SK-N-MC (cell line): ENCODE results near the gene FAM3A.
A peak's percentile ranks its signal among the peaks of the same experiment; 100 is the strongest.
"Not testable (repeated sequence)": the region's sequence is repeated elsewhere in the genome, so short reads cannot be mapped to it uniquely, and the experiment has no call there.

Experiments
- DNase-seq: peaks from one replicate; pipeline ENCODE4 v3.0.0-alpha.2; 2011; ENCODE audit warnings: low read depth, low spot score
- H3K27ac ChIP-seq: fragments of 200-600 bp; sonication (generic); 2 replicates; pipeline ENCODE4 v1.5.1; 2016; ENCODE audit warnings: mixed run types
- H3K36me3 ChIP-seq: fragments of 200-600 bp; sonication (generic); 2 replicates; pipeline ENCODE4 v1.6.1; 2017; ENCODE audit warnings: antibody characterized with exemption, low read length, mixed read lengths; ENCODE audit not compliant: insufficient read depth
- H3K4me3 ChIP-seq: fragments of 200-600 bp; sonication (generic); 2 replicates; pipeline ENCODE4 v1.5.1; 2016
- H3K9ac ChIP-seq: fragments of 200-600 bp; sonication (generic); 2 replicates; pipeline ENCODE4 v1.8.0; 2017; ENCODE audit warnings: mixed run types, mixed read lengths; ENCODE audit not compliant: insufficient read length
- H3K9me3 ChIP-seq: fragments of 200-600 bp; sonication (generic); 2 replicates; pipeline ENCODE4 v1.6.1; 2017; ENCODE audit warnings: low read depth, mild to moderate bottlenecking, antibody characterized with exemption, low read length, moderate library complexity, mixed read lengths
- EZH2 ChIP-seq: fragments of 200-600 bp; sonication (generic); IDR thresholded peaks from one replicate; pipeline ENCODE4 v1.6.1; 2017; ENCODE audit warnings: antibody characterized with exemption
- FOXP2 ChIP-seq: optimal IDR thresholded peaks from 2 replicates; pipeline ENCODE3; 2011; ENCODE audit warnings: mild to moderate bottlenecking, moderate library complexity; ENCODE audit not compliant: insufficient read depth; ENCODE audit errors: extremely low read length, control extremely low read depth
- POLR2AphosphoS5 ChIP-seq: IDR thresholded peaks from 2 replicates; pipeline ENCODE4 v1.6.1; 2012; ENCODE audit warnings: mild to moderate bottlenecking, low read depth, low read length, borderline replicate concordance

The FAM3A gene

GRCh38 chrX:154546354-154547244, 30.6 kb upstream of the FAM3A start, which contains the start of gene G6PD:
G6PD (minus strand) TSS chrX:154546846; CDS start chrX:154546155, 691 bp downstream.
- Histone ChIP-seq H3K4me3 (peak within 1 kb of the TSS; percentile 87), H3K36me3 (peaks cover 5% of the 10 kb centered on the region; the same call in 1 of the 2 replicates), H3K27ac (peak within 1 kb of the TSS; percentile 95), H3K9me3 (no peaks in the 10 kb centered on the region), H3K9ac (peak within 1 kb of the TSS; percentile 89)
- no peak for DNase-seq
- TF ChIP-seq FOXP2 (no peak), POLR2AphosphoS5 (peak; percentile 47; the same call in 1 of the 2 replicates), EZH2 (no peak)

GRCh38 chrX:154545673-154546274, 29.7 kb upstream of the FAM3A start:
- peak overlapping the region; percentile 74 for H3K9ac ChIP-seq
- H3K27ac ChIP-seq: no peak overlapping the region
- peaks cover 5% of the 10 kb centered on the region; the same call in 1 of the 2 replicates for H3K36me3 ChIP-seq
- no peaks in the 10 kb centered on the region for H3K9me3 ChIP-seq
- DNase-seq: no peak
- TF ChIP-seq EZH2: no peak
- TF ChIP-seq FOXP2: no peak
- H3K4me3 ChIP-seq: peak overlapping the region; percentile 87

- H3K4me3 ChIP-seq: no peak overlapping the region
- no peak overlapping the region for H3K9ac ChIP-seq
- H3K36me3 ChIP-seq: peaks cover 5% of the 10 kb centered on the region; the same call in 1 of the 2 replicates
- H3K9me3 ChIP-seq: no peaks in the 10 kb centered on the region
- H3K27ac ChIP-seq: no peak overlapping the region
- no peak for DNase-seq
- TF ChIP-seq EZH2: no peak
- TF ChIP-seq FOXP2: no peak
- no peak for TF ChIP-seq POLR2AphosphoS5
These were observed 26.8 kb upstream of the FAM3A start for GRCh38 chrX:154542723-154543424.

- H3K4me3 ChIP-seq: no peak overlapping the region
- DNase-seq: no peak
- TF ChIP-seq FOXP2: no peak
- TF ChIP-seq EZH2: no peak
- no peak for TF ChIP-seq POLR2AphosphoS5
- peaks cover 5% of the 10 kb centered on the region; the same call in 1 of the 2 replicates for H3K36me3 ChIP-seq
- H3K27ac ChIP-seq: peak overlapping the region; percentile 26; the same call in 1 of the 2 replicates
- H3K9ac ChIP-seq: no peak overlapping the region
- no peaks in the 10 kb centered on the region for H3K9me3 ChIP-seq
These were observed 26.1 kb upstream of the FAM3A start for GRCh38 chrX:154541896-154542722.

GRCh38 chrX:154541589-154541895, 25.5 kb upstream of the FAM3A start:
- peaks cover 5% of the 10 kb centered on the region; the same call in 1 of the 2 replicates for H3K36me3 ChIP-seq
- no peak overlapping the region for H3K4me3 ChIP-seq
- no peak for DNase-seq
- TF ChIP-seq EZH2 (no peak), POLR2AphosphoS5 (no peak), FOXP2 (no peak)
- H3K9ac ChIP-seq: no peak overlapping the region
- no peak overlapping the region for H3K27ac ChIP-seq
- no peaks in the 10 kb centered on the region for H3K9me3 ChIP-seq

- DNase-seq: no peak
- Histone ChIP-seq H3K27ac (no peak overlapping the region), H3K36me3 (peaks cover 5% of the 10 kb centered on the region; the same call in 1 of the 2 replicates)
These were observed 25.0 kb upstream of the FAM3A start for GRCh38 chrX:154540897-154541535.

GRCh38 chrX:154540365-154540764, 24.3 kb upstream of the FAM3A start:
- H3K4me3 ChIP-seq, H3K9me3 ChIP-seq, H3K36me3 ChIP-seq, H3K27ac ChIP-seq, H3K9ac ChIP-seq, DNase-seq: not testable (repeated sequence)

More at GRCh38 chrX:154540897-154541535, 25.0 kb upstream of the FAM3A start:
- TF ChIP-seq EZH2: no peak
- TF ChIP-seq POLR2AphosphoS5: no peak
- no peak for TF ChIP-seq FOXP2
- Histone ChIP-seq H3K9ac (no peak overlapping the region), H3K9me3 (no peaks in the 10 kb centered on the region), H3K4me3 (no peak overlapping the region)
